ENCODE data around the gene GAPDHS. TPM values are rescaled to one million over a fixed set of nuclear protein-coding genes. Genes with fewer than 3 reads are reported as not detected.

Gene GAPDHS
- total RNA-seq, 4 donors from 2014 or later, result not detected

DNA sequence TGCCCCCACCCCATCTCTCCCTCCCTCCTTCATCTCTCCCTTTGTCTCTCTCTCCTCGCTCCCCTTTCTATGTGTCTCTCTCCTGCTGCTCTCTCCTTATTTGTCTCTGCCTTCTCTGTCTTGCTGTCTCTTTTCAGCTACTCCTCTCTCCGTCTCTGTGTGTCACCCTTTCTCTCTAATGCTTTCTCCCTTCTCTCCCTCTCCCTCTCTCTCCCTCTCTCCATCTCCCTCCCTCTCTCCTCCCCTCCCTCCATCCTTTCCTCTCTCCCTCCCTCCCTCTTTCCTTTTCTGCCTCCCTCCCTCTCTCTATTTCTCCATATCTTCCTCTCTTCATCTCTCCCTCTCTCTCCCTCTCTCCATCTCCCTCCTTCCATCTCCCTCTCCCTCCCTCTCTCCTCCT lies 29.5 kb downstream of the GAPDHS start:
- WGBS, 2 donors (ENCODE audit: low coverage in 1 of 2), result 50 to 54% methylated on average over 2 of the region's 2 CpGs
- Histone ChIP-seq H3K9me3 (peaks cover 0 to 8% (median 0%) of the 10 kb centered on the region in 3 donors), H3K4me3 (no peak overlapping the region), H3K27me3 (peaks cover 72% of the 10 kb centered on the region), H3K4me1 (peaks cover 0 to 11% (median 7%) of the 10 kb centered on the region in 3 donors), H3K27ac (no peak overlapping the region), H3K36me3 (no peaks in the 10 kb centered on the region)
- no peak for TF ChIP-seq POLR2A (IDR thresholded peaks at IDR 0.05)
- no peak for TF ChIP-seq EP300 (IDR thresholded peaks at IDR 0.05)
- no peak for TF ChIP-seq CTCF (IDR thresholded peaks at IDR 0.05)
- no peak for TF ChIP-seq POLR2AphosphoS5 (IDR thresholded peaks at IDR 0.05)
- ATAC-seq, result no peak

DNA sequence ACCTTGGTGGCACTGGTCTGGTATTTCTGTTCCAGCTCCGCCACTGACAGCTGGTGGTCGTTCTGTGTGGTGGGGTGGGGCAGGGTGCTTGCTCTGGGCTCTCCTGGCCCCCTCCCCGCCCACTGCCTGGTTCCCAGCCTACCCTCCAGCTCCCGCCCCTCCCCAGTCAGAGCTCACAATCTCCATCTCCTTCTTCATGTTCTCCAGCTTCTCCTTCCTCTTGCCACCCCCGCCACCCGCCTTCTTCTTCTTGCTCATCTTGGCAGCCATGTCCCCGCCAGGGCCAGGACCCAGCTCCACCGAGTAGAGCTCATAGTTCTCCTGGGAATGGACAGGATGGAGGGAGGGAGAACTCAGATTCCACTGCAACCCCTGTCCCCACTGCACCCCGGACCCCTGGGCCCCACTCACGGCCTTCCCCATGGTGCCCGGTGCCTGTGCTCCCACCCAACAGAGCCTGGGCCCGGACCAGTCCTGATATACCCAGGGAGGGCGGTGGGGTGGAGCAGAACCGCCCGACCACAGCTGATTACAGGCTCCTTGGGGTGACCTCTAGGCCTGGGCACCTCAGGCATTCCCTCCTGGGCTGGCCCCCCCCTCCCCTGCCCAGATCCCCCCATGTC lies 30.1 kb downstream of the GAPDHS start, which contains the start of gene ATP4A:
Gene ATP4A, minus strand, starts transcription at position 452 of the 623 bp plus-strand sequence. Its CDS starts 29 bp downstream, at position 423.
- Histone ChIP-seq H3K36me3 (no peaks in the 10 kb centered on the region), H3K27me3 (peaks cover 72% of the 10 kb centered on the region), H3K9me3 (peaks cover 0 to 4% (median 0%) of the 10 kb centered on the region in 3 donors), H3K4me1 (peaks cover 0 to 5% (median 3%) of the 10 kb centered on the region in 3 donors), H3K4me3 (no peak within 1 kb of the TSS), H3K27ac (no peak within 1 kb of the TSS)
- no peak for TF ChIP-seq EP300 (IDR thresholded peaks at IDR 0.05)
- TF ChIP-seq POLR2A (IDR thresholded peaks at IDR 0.05), result no peak
- TF ChIP-seq CTCF (IDR thresholded peaks at IDR 0.05), result no peak
- TF ChIP-seq POLR2AphosphoS5 (IDR thresholded peaks at IDR 0.05), result no peak
- no peak for ATAC-seq
- WGBS, 2 donors (ENCODE audit: low coverage in 1 of 2), result 41% methylated on average over 3 of the region's 15 CpGs; no CpG with 5 or more reads in 1 of the 2 donors

- H3K36me3 ChIP-seq, result no peaks in the 10 kb centered on the region
- H3K4me1 ChIP-seq, result no peaks in the 10 kb centered on the region
- H3K27ac ChIP-seq, result no peak overlapping the region
- H3K27me3 ChIP-seq, result peaks cover 72% of the 10 kb centered on the region
- H3K4me3 ChIP-seq, result no peak overlapping the region
- no peak for ATAC-seq
- 57 to 67% methylated on average over 3 to 8 of the region's 12 CpGs for WGBS, 2 donors (ENCODE audit: low coverage in 1 of 2)
- TF ChIP-seq EP300 (IDR thresholded peaks at IDR 0.05) (no peak), POLR2AphosphoS5 (IDR thresholded peaks at IDR 0.05) (no peak), POLR2A (IDR thresholded peaks at IDR 0.05) (no peak), CTCF (IDR thresholded peaks at IDR 0.05) (no peak)
- H3K9me3 ChIP-seq, result no peaks in the 10 kb centered on the region
Observed at GRCh38 chr19:35565016-35565856, 32.0 kb downstream of the GAPDHS start.

DNA sequence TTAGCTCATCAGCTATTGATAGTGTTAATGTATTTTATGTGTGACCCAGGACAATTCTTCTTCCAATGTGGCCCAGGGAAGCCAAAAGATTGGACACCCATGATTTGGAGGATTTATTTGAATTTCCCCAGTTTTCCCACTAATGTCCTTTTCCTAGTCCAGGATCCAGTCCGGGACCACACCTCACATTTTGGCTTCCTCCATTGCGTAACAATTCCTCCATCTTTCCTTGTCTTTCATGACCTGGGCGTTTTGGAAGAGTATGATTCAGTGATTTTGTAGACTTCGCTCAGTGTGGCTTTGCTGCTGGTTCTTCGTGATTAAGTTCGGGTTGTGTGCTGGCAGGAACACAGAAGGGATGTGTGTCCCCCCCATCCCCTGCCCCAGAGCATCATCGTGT lies 33.5 kb downstream of the GAPDHS start:
- Histone ChIP-seq H3K27me3 (peaks cover 71% of the 10 kb centered on the region), H3K27ac (no peak overlapping the region)
- 80 to 94% methylated on average over 3 to 7 of the region's 7 CpGs for WGBS, 2 donors (ENCODE audit: low coverage in 1 of 2)

DNA sequence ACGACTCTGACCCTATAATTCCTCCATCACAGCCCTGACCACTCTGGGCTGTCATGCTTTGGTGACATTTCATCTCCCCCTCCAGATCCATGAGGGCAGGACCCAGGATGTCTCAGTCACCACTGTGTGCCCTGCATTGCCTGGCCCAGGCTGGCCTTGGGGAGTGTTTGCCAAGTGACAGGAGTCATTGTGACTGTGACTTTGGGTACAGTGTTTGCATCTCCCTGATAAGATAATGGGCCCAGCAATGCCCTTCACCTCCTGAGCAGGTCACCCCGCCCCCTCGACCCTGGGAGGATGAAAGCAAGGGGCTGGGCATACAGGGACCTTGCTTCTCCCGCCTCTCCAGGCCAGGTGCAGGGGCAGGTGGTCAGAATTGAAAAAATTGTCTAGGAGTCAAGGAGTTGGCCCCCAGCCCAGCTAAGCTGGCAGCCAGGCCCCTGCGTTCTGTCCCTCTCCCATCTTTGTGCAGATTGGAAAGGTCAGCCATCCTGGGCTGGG lies 36.1 kb downstream of the GAPDHS start:
- Histone ChIP-seq H3K4me3 (no peak overlapping the region), H3K4me1 (no peaks in the 10 kb centered on the region), H3K27ac (no peak overlapping the region), H3K36me3 (no peaks in the 10 kb centered on the region), H3K27me3 (peaks cover 52% of the 10 kb centered on the region), H3K9me3 (no peaks in the 10 kb centered on the region)
- ATAC-seq, result no peak
- 35 to 57% methylated on average over 1 to 3 of the region's 5 CpGs for WGBS, 2 donors (ENCODE audit: low coverage in 1 of 2)
- TF ChIP-seq CTCF (IDR thresholded peaks at IDR 0.05), result no peak
- no peak for TF ChIP-seq POLR2AphosphoS5 (IDR thresholded peaks at IDR 0.05)
- TF ChIP-seq EP300 (IDR thresholded peaks at IDR 0.05), result no peak
- no peak for TF ChIP-seq POLR2A (IDR thresholded peaks at IDR 0.05)

More for the DNA sequence above, 33.5 kb downstream of the GAPDHS start:
- no peak for ATAC-seq
- no peaks in the 10 kb centered on the region for H3K4me1 ChIP-seq
- TF ChIP-seq POLR2AphosphoS5 (IDR thresholded peaks at IDR 0.05), result no peak
- no peak overlapping the region for H3K4me3 ChIP-seq
- H3K36me3 ChIP-seq, result no peaks in the 10 kb centered on the region
- H3K9me3 ChIP-seq, result no peaks in the 10 kb centered on the region

Data from gastroesophageal sphincter (tissue), 4 donors.